ENCODE results near the gene ZNF77. TPM values are rescaled to one million over a fixed set of nuclear protein-coding genes. Genes with fewer than 3 reads are reported as not detected.
"Not testable (repeated sequence)": the region's sequence is repeated elsewhere in the genome, so short reads cannot be mapped to it uniquely, and the experiment has no call there.

The ZNF77 gene
- 3.5 and 5.8 TPM in 2 replicates for total RNA-seq

GRCh38 chr19:2944775-2945574 is at the start of gene ZNF77:
TSS of gene ZNF77 (minus strand) at chr19:2944971. CDS start at chr19:2944840, 131 bp downstream.
- H2AFZ ChIP-seq (ENCODE audit: low read length): peak within 1 kb of the TSS; percentile 93
- H3K36me3 ChIP-seq (ENCODE audit: insufficient read depth, low read length): no peaks in the 10 kb centered on the region
- peak; percentile 100 for DNase-seq (ENCODE audit: insufficient read length, low spot score, missing footprints)
- H3K27ac ChIP-seq (ENCODE audit: low read depth, low read length): peak within 1 kb of the TSS; percentile 82
- no peaks in the 10 kb centered on the region for H3K9me3 ChIP-seq (ENCODE audit: low read depth, low read length)
- peaks cover 15% of the 10 kb centered on the region for H3K4me1 ChIP-seq (ENCODE audit: insufficient read depth, low read length)
- no peaks in the 10 kb centered on the region for H3K27me3 ChIP-seq (ENCODE audit: insufficient read depth, low read length)
- H4K20me1 ChIP-seq (ENCODE audit: insufficient read depth, low read length): no peaks in the 10 kb centered on the region
- no peak for TF ChIP-seq CTCF (IDR thresholded peaks at IDR 0.05; ENCODE audit: extremely low read depth, low read depth, low read length)
- H3K79me2 ChIP-seq (ENCODE audit: insufficient read depth, low read length): peaks cover 22% of the 10 kb centered on the region
- H3K4me2 ChIP-seq (ENCODE audit: insufficient read depth, low read length): peak within 1 kb of the TSS; percentile 97
- H3K4me3 ChIP-seq (ENCODE audit: insufficient read depth, low read length): peak within 1 kb of the TSS; percentile 96

- Histone ChIP-seq H3K79me2 (ENCODE audit: insufficient read depth, low read length) (no peaks in the 10 kb centered on the region), H3K4me1 (ENCODE audit: insufficient read depth, low read length) (no peaks in the 10 kb centered on the region), H3K27me3 (ENCODE audit: insufficient read depth, low read length) (no peaks in the 10 kb centered on the region), H3K4me3 (ENCODE audit: insufficient read depth, low read length) (no peak overlapping the region), H2AFZ (ENCODE audit: low read length) (no peak overlapping the region), H4K20me1 (ENCODE audit: insufficient read depth, low read length) (no peaks in the 10 kb centered on the region), H3K4me2 (ENCODE audit: insufficient read depth, low read length) (no peak overlapping the region), H3K36me3 (ENCODE audit: insufficient read depth, low read length) (no peaks in the 10 kb centered on the region), H3K27ac (ENCODE audit: low read depth, low read length) (no peak overlapping the region), H3K9me3 (ENCODE audit: low read depth, low read length) (no peaks in the 10 kb centered on the region)
- DNase-seq (ENCODE audit: insufficient read length, low spot score, missing footprints): peak; percentile 55
- TF ChIP-seq CTCF (IDR thresholded peaks at IDR 0.05; ENCODE audit: extremely low read depth, low read depth, low read length): no peak
Measured at GRCh38 chr19:2993579-2993978, 48.8 kb upstream of the ZNF77 start.

GRCh38 chr19:2992958-2993357 is 48.2 kb upstream of the ZNF77 start:
- Histone ChIP-seq H3K27me3 (ENCODE audit: insufficient read depth, low read length) (no peaks in the 10 kb centered on the region), H3K36me3 (ENCODE audit: insufficient read depth, low read length) (no peaks in the 10 kb centered on the region), H4K20me1 (ENCODE audit: insufficient read depth, low read length) (no peaks in the 10 kb centered on the region), H3K79me2 (ENCODE audit: insufficient read depth, low read length) (no peaks in the 10 kb centered on the region), H3K27ac (ENCODE audit: low read depth, low read length) (no peak overlapping the region), H3K4me3 (ENCODE audit: insufficient read depth, low read length) (no peak overlapping the region), H3K4me2 (ENCODE audit: insufficient read depth, low read length) (no peak overlapping the region), H3K9me3 (ENCODE audit: low read depth, low read length) (no peaks in the 10 kb centered on the region), H3K4me1 (ENCODE audit: insufficient read depth, low read length) (no peaks in the 10 kb centered on the region), H2AFZ (ENCODE audit: low read length) (no peak overlapping the region)
- no peak for DNase-seq (ENCODE audit: insufficient read length, low spot score, missing footprints)
- TF ChIP-seq CTCF (IDR thresholded peaks at IDR 0.05; ENCODE audit: extremely low read depth, low read depth, low read length): no peak

GRCh38 chr19:2992333-2992732 is 47.6 kb upstream of the ZNF77 start:
- DNase-seq (ENCODE audit: insufficient read length, low spot score, missing footprints); H3K36me3 ChIP-seq (ENCODE audit: insufficient read depth, low read length); H4K20me1 ChIP-seq (ENCODE audit: insufficient read depth, low read length): not testable (repeated sequence)

More at GRCh38 chr19:2992333-2992732, 47.6 kb upstream of the ZNF77 start:
- H3K4me2 ChIP-seq (ENCODE audit: insufficient read depth, low read length); H3K27ac ChIP-seq (ENCODE audit: low read depth, low read length); H3K27me3 ChIP-seq (ENCODE audit: insufficient read depth, low read length); H3K4me3 ChIP-seq (ENCODE audit: insufficient read depth, low read length); H2AFZ ChIP-seq (ENCODE audit: low read length); H3K4me1 ChIP-seq (ENCODE audit: insufficient read depth, low read length); H3K79me2 ChIP-seq (ENCODE audit: insufficient read depth, low read length); H3K9me3 ChIP-seq (ENCODE audit: low read depth, low read length): not testable (repeated sequence)
